ENCODE results near the gene NLRP9.

- TF ChIP-seq, protein P1, sequence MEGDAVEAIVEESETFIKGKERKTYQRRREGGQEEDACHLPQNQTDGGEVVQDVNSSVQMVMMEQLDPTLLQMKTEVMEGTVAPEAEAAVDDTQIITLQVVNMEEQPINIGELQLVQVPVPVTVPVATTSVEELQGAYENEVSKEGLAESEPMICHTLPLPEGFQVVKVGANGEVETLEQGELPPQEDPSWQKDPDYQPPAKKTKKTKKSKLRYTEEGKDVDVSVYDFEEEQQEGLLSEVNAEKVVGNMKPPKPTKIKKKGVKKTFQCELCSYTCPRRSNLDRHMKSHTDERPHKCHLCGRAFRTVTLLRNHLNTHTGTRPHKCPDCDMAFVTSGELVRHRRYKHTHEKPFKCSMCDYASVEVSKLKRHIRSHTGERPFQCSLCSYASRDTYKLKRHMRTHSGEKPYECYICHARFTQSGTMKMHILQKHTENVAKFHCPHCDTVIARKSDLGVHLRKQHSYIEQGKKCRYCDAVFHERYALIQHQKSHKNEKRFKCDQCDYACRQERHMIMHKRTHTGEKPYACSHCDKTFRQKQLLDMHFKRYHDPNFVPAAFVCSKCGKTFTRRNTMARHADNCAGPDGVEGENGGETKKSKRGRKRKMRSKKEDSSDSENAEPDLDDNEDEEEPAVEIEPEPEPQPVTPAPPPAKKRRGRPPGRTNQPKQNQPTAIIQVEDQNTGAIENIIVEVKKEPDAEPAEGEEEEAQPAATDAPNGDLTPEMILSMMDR (conservative IDR thresholded peaks at IDR 0.05 in 1 of 2, IDR thresholded peaks at IDR 0.05 in 1 of 2; ENCODE audit: low read depth in 1 of 2, low read length in 2 of 2), result no peak
- no peak for TF ChIP-seq EZH2 (IDR thresholded peaks at IDR 0.05; ENCODE audit: low read length, missing control alignments)
Observed at GRCh38 chr19:55666343-55667005, 71.7 kb downstream of the NLRP9 start.

Measured in fibroblast of lung (primary cell).